ENCODE measurements around the gene PCDHGC5.

Gene PCDHGC5

DNA sequence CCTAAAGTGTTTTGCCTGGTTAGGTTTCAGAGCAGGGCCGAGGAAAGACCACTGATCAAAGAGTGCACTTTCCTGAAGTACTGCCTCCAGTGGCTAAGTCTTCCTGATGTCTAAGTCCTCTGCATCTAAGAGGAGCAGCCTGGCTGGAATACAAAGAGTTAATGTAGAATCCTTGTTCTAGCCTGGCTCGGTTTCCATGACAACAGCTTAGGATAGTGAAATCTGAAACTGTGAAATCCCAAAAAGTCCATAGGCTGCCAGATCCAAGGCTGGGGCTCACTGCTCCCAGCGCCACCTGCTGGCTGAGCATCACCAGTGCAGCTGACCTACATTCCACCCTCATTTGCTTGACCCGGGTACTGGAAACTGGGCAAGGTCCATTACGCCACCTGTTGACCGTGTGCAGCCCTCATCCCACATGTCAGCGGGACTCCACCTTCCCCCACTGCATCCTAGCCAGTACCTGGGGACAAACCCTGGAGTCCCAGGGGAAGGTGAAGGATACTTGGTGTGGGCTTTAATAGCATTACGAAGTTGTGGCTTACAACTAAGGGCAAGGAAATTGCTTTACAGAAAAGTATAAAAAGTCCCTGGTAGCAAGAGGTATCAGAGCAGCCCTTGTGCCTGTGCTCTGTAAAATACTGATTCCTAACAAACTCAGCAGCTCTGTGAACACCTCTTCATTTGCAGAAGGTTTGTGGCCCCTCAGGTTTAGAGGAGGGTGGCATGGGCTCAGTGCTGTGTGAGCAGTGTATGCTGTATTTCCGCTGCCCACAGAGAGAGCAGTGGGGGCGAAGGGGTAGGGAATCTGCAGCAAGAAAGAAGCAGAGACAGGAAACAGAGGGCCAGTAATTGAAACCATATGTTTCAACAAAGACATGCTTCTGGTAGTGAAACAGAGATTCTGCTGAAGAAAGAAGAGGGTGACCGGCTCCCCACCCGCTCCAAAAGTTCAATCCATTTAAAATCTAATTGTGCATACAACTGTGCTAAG, 36.0 kb downstream of the PCDHGC5 start:
- no peak overlapping the region for H3K27ac ChIP-seq

DNA sequence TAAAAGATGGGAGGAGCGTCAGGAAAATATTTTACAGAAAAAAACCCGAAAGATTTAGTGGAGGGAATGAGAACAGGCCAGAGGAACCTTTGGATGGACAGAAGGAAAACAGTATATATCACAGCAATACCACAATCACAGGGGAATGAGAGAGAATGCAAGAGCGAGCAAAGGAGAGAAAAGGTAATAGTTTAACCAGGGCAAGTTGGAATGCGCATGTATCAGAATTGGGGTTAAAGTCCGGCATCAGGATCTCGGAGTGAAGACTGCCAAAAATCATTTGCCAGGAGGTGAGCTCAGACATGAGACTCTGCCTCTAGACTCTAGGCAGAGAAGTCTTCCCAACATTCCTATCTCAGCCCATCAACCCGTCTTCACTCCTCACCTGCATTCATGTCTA, 36.8 kb downstream of the PCDHGC5 start:
- no peak for TF ChIP-seq ZFX (IDR thresholded peaks at IDR 0.05; ENCODE audit: borderline replicate concordance)
- no peak for TF ChIP-seq CTCF (IDR thresholded peaks at IDR 0.05)
- no peak overlapping the region for H3K27ac ChIP-seq

More for the DNA sequence above, 36.0 kb downstream of the PCDHGC5 start:
- TF ChIP-seq ZFX (IDR thresholded peaks at IDR 0.05; ENCODE audit: borderline replicate concordance) (no peak), CTCF (IDR thresholded peaks at IDR 0.05) (peak; percentile 100)

GRCh38 chr5:141527426-141527825, 38.5 kb downstream of the PCDHGC5 start:
- no peak overlapping the region for H3K27ac ChIP-seq
- TF ChIP-seq ZFX (IDR thresholded peaks at IDR 0.05; ENCODE audit: borderline replicate concordance) (no peak), CTCF (IDR thresholded peaks at IDR 0.05) (no peak)

DNA sequence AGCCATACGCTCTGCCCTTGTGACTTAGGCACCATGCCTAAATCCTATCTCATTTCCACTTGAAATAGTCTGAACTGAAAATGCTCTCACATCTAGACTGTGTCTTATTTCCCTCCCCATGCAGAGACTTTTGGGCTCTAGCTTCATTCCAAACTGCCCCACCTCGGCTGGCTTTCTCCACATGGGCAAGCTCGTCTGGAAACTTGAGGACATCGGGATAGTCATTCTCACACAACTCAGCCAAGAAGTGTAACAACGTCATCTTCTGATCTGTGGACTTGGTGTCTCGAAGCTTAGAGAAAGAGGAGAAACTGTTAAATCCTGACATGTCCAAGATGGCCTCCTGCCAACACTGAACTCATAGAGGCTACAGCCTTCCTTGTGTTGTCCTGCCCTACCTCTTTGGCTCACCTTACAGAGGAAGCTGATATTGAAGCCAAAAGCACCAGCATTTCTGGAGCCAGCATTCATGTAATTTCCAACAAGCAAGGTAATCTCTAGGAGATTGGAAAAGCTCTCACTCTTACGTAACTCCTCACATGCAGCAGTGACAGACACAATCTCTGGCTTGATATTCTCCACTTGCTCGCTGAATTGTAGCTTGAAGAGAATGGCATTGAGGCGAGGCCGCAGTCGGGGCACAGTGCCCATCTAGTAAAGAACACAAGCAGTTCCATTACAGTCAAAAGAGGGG, 39.6 kb downstream of the PCDHGC5 start:
- H3K27ac ChIP-seq: no peak overlapping the region
- TF ChIP-seq ZFX (IDR thresholded peaks at IDR 0.05; ENCODE audit: borderline replicate concordance) (no peak), CTCF (IDR thresholded peaks at IDR 0.05) (no peak)

DNA sequence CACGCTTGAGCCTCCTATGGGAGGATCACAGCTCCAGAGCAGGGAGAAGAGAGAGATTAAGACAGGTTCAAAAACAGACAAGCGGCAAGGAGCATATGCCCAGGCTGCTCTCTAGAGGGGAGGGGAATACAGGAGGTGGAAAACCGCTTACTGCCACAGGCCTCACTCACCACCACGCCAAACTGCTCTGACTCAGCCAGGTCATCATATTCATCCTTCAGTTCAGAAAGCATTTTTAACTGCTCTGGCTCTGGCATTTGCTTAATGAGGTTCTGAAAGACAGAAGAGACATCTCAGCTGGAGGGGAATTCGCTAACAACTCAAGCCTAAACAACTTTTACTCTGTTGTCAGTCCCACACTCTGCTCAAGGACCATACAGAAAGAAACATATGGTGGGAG, 40.1 kb downstream of the PCDHGC5 start:
- TF ChIP-seq ZFX (IDR thresholded peaks at IDR 0.05; ENCODE audit: borderline replicate concordance) (no peak), CTCF (IDR thresholded peaks at IDR 0.05) (no peak)
- no peak overlapping the region for H3K27ac ChIP-seq

DNA sequence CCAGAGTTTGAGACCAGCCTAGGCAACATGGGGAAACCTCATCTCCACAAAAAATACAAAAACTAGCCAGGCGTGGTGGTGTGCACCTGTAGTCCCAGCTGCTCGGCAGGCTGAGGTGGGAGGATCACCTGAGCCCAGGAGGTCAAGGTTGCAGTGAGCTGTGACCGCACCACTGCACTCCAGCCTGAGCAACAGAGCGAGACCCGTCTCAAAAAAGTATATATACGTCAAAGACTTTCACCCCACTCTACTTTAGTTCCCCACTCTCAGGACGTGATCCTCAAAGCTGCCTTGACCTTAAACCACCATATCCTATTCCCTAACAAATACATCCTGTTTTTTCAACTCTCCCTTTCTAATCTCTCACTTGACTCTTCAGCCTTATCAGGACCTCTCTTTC, 41.0 kb downstream of the PCDHGC5 start:
- TF ChIP-seq ZFX (IDR thresholded peaks at IDR 0.05; ENCODE audit: borderline replicate concordance) (no peak), CTCF (IDR thresholded peaks at IDR 0.05) (no peak)
- no peak overlapping the region for H3K27ac ChIP-seq

DNA sequence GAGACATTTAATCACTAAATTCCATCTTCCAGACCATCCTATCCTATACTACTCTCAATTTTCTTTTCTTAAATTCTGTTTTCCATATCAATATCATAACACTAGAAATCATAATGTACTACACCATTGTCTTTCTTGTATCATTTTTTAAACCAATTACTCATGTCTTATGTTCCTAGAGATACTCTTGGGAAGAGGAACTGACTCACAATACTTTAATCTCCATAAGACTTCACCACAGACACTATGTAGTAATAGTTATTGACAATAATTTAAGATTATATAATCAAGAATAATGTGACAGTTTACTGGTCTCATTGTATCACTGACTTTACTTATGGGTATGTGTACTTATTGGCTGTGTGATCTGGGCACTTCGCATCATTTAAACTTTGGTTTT, 43.8 kb downstream of the PCDHGC5 start:
- TF ChIP-seq ZFX (IDR thresholded peaks at IDR 0.05; ENCODE audit: borderline replicate concordance): no peak
- TF ChIP-seq CTCF (IDR thresholded peaks at IDR 0.05): no peak
- H3K27ac ChIP-seq: no peak overlapping the region

Data from 22Rv1 (cell line).